ENCODE data around the gene TRA2A.

Gene TRA2A

GRCh38 chr7:23470330-23471105 is 61.3 kb downstream of the TRA2A start, which contains the start of gene IGF2BP3:
Gene IGF2BP3 (minus strand): TSS chr7:23470491. CDS start chr7:23470110, 381 bp downstream.
- DNase-seq (ENCODE audit: low spot score), result peak; percentile 86

GRCh38 chr7:23469961-23470250 is 61.9 kb downstream of the TRA2A start:
- DNase-seq (ENCODE audit: low spot score), result peak; percentile 34

GRCh38 chr7:23469150-23469960 is 62.4 kb downstream of the TRA2A start:
- peak; percentile 16 for DNase-seq (ENCODE audit: low spot score)

- DNase-seq (ENCODE audit: low spot score), result no peak
Measured at GRCh38 chr7:23468526-23469149, 63.1 kb downstream of the TRA2A start.

- DNase-seq (ENCODE audit: low spot score), result peak; percentile 34
Measured at GRCh38 chr7:23467806-23468525, 63.8 kb downstream of the TRA2A start.

- peak; percentile 16 for DNase-seq (ENCODE audit: low spot score)
Measured at GRCh38 chr7:23467291-23467805, 64.4 kb downstream of the TRA2A start.

- peak; percentile 82 for DNase-seq (ENCODE audit: low spot score)
Measured at GRCh38 chr7:23462846-23463245, 68.9 kb downstream of the TRA2A start.

GRCh38 chr7:23458044-23458443 is 73.7 kb downstream of the TRA2A start:
- no peak for DNase-seq (ENCODE audit: low spot score)

GRCh38 chr7:23456093-23456492 is 75.7 kb downstream of the TRA2A start:
- DNase-seq (ENCODE audit: low spot score), result no peak

- DNase-seq (ENCODE audit: low spot score), result no peak
Measured at GRCh38 chr7:23454881-23455526, 76.8 kb downstream of the TRA2A start.
